HepG2 (cell line): ENCODE results near the gene SPTBN5. TPM values are rescaled to one million over a fixed set of nuclear protein-coding genes. Genes with fewer than 3 reads are reported as not detected.
A peak's percentile ranks its signal among the peaks of the same experiment; 100 is the strongest.

Experiments
- FOXA1 ChIP-seq, 2 experiments: fragments of 450-650 bp in 1 of 2; sonication (generic) in 1 of 2; formaldehyde crosslinking in 1 of 2; IDR thresholded peaks; 2 replicates each; pipeline versions ENCODE4 v1.4.0 to v1.6.1; 2016 to 2020; ENCODE audit warnings: missing genetic modification reagents in 1 of 2
- FOXM1 ChIP-seq: sonication (generic); formaldehyde crosslinking; IDR thresholded peaks from 2 replicates; pipeline ENCODE4 v1.5.0; 2020; ENCODE audit warnings: missing genetic modification reagents
- HNF4G ChIP-seq, 2 experiments: sonication (generic) in 1 of 2; formaldehyde crosslinking in 1 of 2; IDR thresholded peaks; 2 replicates each; pipeline versions ENCODE4 v1.4.0 to v1.6.1; 2011 to 2020; ENCODE audit warnings: borderline replicate concordance in 2 of 2, low read depth in 2 of 2, mild to moderate bottlenecking in 2 of 2, low read length in 1 of 2, missing genetic modification reagents in 1 of 2, moderate library complexity in 1 of 2
- ISX ChIP-seq: sonication (generic); formaldehyde crosslinking; conservative IDR thresholded peaks from 2 replicates; pipeline ENCODE4 v1.5.0; 2020; ENCODE audit warnings: missing genetic modification reagents
- KDM6A ChIP-seq: IDR thresholded peaks from 2 replicates; pipeline ENCODE4 v1.6.1; 2016; ENCODE audit warnings: low read depth
- SMAD1 ChIP-seq: sonication (generic); formaldehyde crosslinking; IDR thresholded peaks from 2 replicates; pipeline ENCODE4 v1.4.0; 2020; ENCODE audit warnings: missing genetic modification reagents, low read depth, mild to moderate bottlenecking, borderline replicate concordance
- ZBTB8A ChIP-seq: sonication (generic); formaldehyde crosslinking; IDR thresholded peaks from 2 replicates; pipeline ENCODE4 v1.4.0; 2020; ENCODE audit warnings: mild to moderate bottlenecking, low read depth, missing genetic modification reagents, borderline replicate concordance
- ZFY ChIP-seq: sonication (generic); formaldehyde crosslinking; IDR thresholded peaks from 2 replicates; pipeline ENCODE4 v1.4.0; 2020; ENCODE audit warnings: missing genetic modification reagents
- ZNF331 ChIP-seq: sonication (generic); formaldehyde crosslinking; IDR thresholded peaks from 2 replicates; pipeline ENCODE4 v1.4.0; 2020; ENCODE audit warnings: missing genetic modification reagents
- ZNF34 ChIP-seq: sonication (generic); formaldehyde crosslinking; IDR thresholded peaks from 2 replicates; pipeline ENCODE4 v1.4.0; 2020; ENCODE audit warnings: mild to moderate bottlenecking, missing genetic modification reagents, borderline replicate concordance
- ZNF589 ChIP-seq: sonication (generic); formaldehyde crosslinking; conservative IDR thresholded peaks from 2 replicates; pipeline ENCODE4 v1.8.0; 2022; ENCODE audit warnings: mild to moderate bottlenecking, moderate library complexity, missing genetic modification reagents
- polyA plus RNA-seq, 8 experiments: library from polyadenylated mRNA; depleted of rRNA in 3 of 8; stranded (reverse) in 7 of 8; unstranded in 1 of 8; fragments of >200 nt; fragmentation: Illumina TruSeq in 4 of 8; extraction: Trizol in 4 of 8; gene quantifications; 2 replicates each; pipeline versions ENCODE4 v1.2.1 to v1.2.3, GENCODE V29; 2011 to 2016; ENCODE audit warnings: low read depth in 4 of 8, missing spikeins in 1 of 8, mixed read lengths in 1 of 8; ENCODE audit not compliant: insufficient read depth in 1 of 8
- total RNA-seq, 5 experiments: library from RNA; depleted of rRNA; stranded (reverse); fragments of >200 nt; fragmentation: Illumina TruSeq; extraction: Trizol; gene quantifications; 2 replicates each; pipeline ENCODE4 v1.2.3, GENCODE V29; 2016; ENCODE audit warnings: low read depth in 1 of 5
- TF ChIP-seq, protein P1 (sequence below): sonication (generic); formaldehyde crosslinking; IDR thresholded peaks from 2 replicates; pipeline ENCODE4 v1.4.0; 2020; ENCODE audit warnings: missing genetic modification reagents
- TF ChIP-seq, protein P2 (sequence below): sonication (generic); formaldehyde crosslinking; conservative IDR thresholded peaks from 2 replicates; pipeline ENCODE4 v1.8.0; 2022; ENCODE audit warnings: missing genetic modification reagents
- TF ChIP-seq, protein P3 (sequence below): sonication (generic); formaldehyde crosslinking; IDR thresholded peaks from 2 replicates; pipeline ENCODE4 v1.4.0; 2020; ENCODE audit warnings: missing genetic modification reagents, mild to moderate bottlenecking, borderline replicate concordance
- TF ChIP-seq, protein P4 (sequence below): sonication (generic); formaldehyde crosslinking; IDR thresholded peaks from 2 replicates; pipeline ENCODE4 v1.4.0; 2020; ENCODE audit warnings: missing genetic modification reagents, borderline replicate concordance
- TF ChIP-seq, protein P5 (sequence below): sonication (generic); formaldehyde crosslinking; IDR thresholded peaks from 2 replicates; pipeline ENCODE4 v1.5.1; 2020; ENCODE audit warnings: missing genetic modification reagents, mild to moderate bottlenecking, borderline replicate concordance
- TF ChIP-seq, protein P6 (sequence below): IDR thresholded peaks from 2 replicates; pipeline ENCODE4 v1.6.1; 2012; ENCODE audit warnings: low read depth, low read length, improper control_type of control experiment

The SPTBN5 gene
- total and polyA plus RNA-seq, 2 of the 13 experiments (the other 11 are each of a cell fraction or from before 2014, with no cell fraction given): 0.01 to 0.07 TPM

DNA sequence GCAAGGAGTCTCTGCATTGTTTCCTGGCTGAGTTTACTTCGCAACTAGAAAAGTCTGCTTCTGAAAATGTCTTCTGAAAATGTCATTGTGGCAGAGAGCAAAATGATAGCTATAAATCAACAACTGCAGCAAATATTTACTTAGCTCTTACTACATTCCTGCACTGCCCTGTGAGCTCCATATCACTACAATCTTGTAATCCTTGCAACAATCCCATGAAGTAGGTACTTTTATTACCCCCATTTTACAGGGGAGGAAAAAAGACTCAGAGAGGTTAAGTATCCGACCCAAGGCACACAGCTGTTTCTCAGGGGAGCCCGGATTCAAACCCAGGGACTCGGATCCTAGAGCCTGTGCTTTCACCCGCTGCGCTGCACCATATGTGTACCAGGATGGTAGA lies 34.2 kb upstream of the SPTBN5 start (continued):
- TF ChIP-seq, protein P1, sequence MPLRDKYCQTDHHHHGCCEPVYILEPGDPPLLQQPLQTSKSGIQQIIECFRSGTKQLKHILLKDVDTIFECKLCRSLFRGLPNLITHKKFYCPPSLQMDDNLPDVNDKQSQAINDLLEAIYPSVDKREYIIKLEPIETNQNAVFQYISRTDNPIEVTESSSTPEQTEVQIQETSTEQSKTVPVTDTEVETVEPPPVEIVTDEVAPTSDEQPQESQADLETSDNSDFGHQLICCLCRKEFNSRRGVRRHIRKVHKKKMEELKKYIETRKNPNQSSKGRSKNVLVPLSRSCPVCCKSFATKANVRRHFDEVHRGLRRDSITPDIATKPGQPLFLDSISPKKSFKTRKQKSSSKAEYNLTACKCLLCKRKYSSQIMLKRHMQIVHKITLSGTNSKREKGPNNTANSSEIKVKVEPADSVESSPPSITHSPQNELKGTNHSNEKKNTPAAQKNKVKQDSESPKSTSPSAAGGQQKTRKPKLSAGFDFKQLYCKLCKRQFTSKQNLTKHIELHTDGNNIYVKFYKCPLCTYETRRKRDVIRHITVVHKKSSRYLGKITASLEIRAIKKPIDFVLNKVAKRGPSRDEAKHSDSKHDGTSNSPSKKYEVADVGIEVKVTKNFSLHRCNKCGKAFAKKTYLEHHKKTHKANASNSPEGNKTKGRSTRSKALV: no peak
- no peak for TF ChIP-seq ZNF34 (CRISPR knock-in tag)
- TF ChIP-seq ZNF331 (CRISPR knock-in tag): no peak
- TF ChIP-seq ZFY (CRISPR knock-in tag): no peak
- TF ChIP-seq ZBTB8A (CRISPR knock-in tag): no peak
- TF ChIP-seq, protein P2, sequence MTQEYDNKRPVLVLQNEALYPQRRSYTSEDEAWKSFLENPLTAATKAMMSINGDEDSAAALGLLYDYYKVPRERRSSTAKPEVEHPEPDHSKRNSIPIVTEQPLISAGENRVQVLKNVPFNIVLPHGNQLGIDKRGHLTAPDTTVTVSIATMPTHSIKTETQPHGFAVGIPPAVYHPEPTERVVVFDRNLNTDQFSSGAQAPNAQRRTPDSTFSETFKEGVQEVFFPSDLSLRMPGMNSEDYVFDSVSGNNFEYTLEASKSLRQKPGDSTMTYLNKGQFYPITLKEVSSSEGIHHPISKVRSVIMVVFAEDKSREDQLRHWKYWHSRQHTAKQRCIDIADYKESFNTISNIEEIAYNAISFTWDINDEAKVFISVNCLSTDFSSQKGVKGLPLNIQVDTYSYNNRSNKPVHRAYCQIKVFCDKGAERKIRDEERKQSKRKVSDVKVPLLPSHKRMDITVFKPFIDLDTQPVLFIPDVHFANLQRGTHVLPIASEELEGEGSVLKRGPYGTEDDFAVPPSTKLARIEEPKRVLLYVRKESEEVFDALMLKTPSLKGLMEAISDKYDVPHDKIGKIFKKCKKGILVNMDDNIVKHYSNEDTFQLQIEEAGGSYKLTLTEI (CRISPR knock-in tag): no peak
- TF ChIP-seq ISX (CRISPR knock-in tag): no peak
- no peak for TF ChIP-seq SMAD1 (CRISPR knock-in tag)
- TF ChIP-seq, protein P3, sequence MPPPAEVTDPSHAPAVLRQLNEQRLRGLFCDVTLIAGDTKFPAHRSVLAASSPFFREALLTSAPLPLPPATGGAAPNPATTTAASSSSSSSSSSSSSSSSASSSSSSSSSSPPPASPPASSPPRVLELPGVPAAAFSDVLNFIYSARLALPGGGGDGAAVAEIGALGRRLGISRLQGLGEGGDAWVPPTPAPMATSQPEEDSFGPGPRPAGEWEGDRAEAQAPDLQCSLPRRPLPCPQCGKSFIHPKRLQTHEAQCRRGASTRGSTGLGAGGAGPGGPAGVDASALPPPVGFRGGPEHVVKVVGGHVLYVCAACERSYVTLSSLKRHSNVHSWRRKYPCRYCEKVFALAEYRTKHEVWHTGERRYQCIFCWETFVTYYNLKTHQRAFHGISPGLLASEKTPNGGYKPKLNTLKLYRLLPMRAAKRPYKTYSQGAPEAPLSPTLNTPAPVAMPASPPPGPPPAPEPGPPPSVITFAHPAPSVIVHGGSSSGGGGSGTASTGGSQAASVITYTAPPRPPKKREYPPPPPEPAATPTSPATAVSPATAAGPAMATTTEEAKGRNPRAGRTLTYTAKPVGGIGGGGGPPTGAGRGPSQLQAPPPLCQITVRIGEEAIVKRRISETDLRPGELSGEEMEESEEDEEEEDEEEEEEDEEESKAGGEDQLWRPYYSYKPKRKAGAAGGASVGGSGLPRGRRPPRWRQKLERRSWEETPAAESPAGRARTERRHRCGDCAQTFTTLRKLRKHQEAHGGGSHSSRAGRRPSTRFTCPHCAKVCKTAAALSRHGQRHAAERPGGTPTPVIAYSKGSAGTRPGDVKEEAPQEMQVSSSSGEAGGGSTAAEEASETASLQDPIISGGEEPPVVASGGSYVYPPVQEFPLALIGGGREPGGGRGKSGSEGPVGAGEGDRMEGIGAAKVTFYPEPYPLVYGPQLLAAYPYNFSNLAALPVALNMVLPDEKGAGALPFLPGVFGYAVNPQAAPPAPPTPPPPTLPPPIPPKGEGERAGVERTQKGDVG (CRISPR knock-in tag): no peak
- TF ChIP-seq, protein P4, sequence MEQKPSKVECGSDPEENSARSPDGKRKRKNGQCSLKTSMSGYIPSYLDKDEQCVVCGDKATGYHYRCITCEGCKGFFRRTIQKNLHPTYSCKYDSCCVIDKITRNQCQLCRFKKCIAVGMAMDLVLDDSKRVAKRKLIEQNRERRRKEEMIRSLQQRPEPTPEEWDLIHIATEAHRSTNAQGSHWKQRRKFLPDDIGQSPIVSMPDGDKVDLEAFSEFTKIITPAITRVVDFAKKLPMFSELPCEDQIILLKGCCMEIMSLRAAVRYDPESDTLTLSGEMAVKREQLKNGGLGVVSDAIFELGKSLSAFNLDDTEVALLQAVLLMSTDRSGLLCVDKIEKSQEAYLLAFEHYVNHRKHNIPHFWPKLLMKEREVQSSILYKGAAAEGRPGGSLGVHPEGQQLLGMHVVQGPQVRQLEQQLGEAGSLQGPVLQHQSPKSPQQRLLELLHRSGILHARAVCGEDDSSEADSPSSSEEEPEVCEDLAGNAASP (CRISPR knock-in tag): no peak; the same call in 1 of the 2 replicates
- peak; percentile 83 for TF ChIP-seq FOXA1 (IDR thresholded peaks at IDR 0.05)
- TF ChIP-seq FOXA1 (CRISPR knock-in tag; IDR thresholded peaks at IDR 0.05): peak; percentile 89
- no peak for TF ChIP-seq HNF4G (IDR thresholded peaks at IDR 0.05; ENCODE audit: borderline replicate concordance, low read depth, low read length)
- no peak for TF ChIP-seq HNF4G (CRISPR knock-in tag; IDR thresholded peaks at IDR 0.05; ENCODE audit: borderline replicate concordance, low read depth)
- no peak for TF ChIP-seq FOXM1 (CRISPR knock-in tag)
- TF ChIP-seq KDM6A (CRISPR knock-in tag): no peak
- TF ChIP-seq ZNF589 (CRISPR knock-in tag): no peak
- TF ChIP-seq, protein P5, sequence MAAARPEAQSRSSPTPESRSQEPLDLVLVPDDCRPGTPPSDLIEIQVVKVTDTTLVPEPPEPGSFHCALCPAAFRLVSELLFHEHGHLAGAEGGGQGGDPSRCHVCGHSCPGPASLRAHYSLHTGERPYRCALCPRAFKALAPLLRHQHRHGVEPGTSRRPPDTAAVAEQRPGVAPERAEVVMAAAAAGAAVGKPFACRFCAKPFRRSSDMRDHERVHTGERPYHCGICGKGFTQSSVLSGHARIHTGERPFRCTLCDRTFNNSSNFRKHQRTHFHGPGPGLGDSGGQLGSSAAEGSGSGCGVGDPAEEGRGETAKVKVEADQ (CRISPR knock-in tag): no peak
- TF ChIP-seq, protein P6, sequence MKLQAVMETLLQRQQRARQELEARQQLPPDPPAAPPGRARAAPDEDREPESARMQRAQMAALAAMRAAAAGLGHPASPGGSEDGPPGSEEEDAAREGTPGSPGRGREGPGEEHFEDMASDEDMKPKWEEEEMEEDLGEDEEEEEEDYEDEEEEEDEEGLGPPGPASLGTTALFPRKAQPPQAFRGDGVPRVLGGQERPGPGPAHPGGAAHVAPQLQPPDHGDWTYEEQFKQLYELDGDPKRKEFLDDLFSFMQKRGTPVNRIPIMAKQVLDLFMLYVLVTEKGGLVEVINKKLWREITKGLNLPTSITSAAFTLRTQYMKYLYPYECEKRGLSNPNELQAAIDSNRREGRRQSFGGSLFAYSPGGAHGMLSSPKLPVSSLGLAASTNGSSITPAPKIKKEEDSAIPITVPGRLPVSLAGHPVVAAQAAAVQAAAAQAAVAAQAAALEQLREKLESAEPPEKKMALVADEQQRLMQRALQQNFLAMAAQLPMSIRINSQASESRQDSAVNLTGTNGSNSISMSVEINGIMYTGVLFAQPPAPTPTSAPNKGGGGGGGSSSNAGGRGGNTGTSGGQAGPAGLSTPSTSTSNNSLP: peak; percentile 99
